Measurements from ENCODE around the gene CD58.

The CD58 gene

GRCh38 chr1:116465845-116466685, 104.8 kb downstream of the CD58 start (continued):
- TF ChIP-seq ZNF169 (tag by site-specific recombination; IDR thresholded peaks at IDR 0.05) (no peak), ZNF114 (tag by site-specific recombination; IDR thresholded peaks at IDR 0.05) (no peak)

GRCh38 chr1:116465477-116465844, 105.4 kb downstream of the CD58 start:
- POLR2A ChIA-PET: no interaction called here
- H3K9me3 ChIP-seq (ENCODE audit: control insufficient read depth, insufficient read depth, low read depth, low read length): no peaks in the 10 kb centered on the region

More at GRCh38 chr1:116465477-116465844, 105.4 kb downstream of the CD58 start:
- CTCF ChIA-PET: interaction anchor here (0.6 to 1.0 kb wide), 2 partner anchors 20 to 755 kb away, joined by 3 read pairs; no protein-coding TSS in a partner anchor
- TF ChIP-seq OSR2 (tag by site-specific recombination; IDR thresholded peaks at IDR 0.05): no peak
- no peak for TF ChIP-seq ZNF416 (tag by site-specific recombination; IDR thresholded peaks at IDR 0.05)
- TF ChIP-seq ZBTB8A (tag by site-specific recombination; IDR thresholded peaks at IDR 0.05): no peak
- no peak for TF ChIP-seq PATZ1 (tag by site-specific recombination; IDR thresholded peaks at IDR 0.05)
- no peak for TF ChIP-seq KLF16 (tag by site-specific recombination; IDR thresholded peaks at IDR 0.05)
- TF ChIP-seq BCL11B (tag by site-specific recombination; IDR thresholded peaks at IDR 0.05; ENCODE audit: low read depth): no peak
- TF ChIP-seq ZEB2 (tag by site-specific recombination; IDR thresholded peaks at IDR 0.05): no peak
- no peak for TF ChIP-seq ZNF202 (tag by site-specific recombination; IDR thresholded peaks at IDR 0.05; ENCODE audit: borderline replicate concordance)
- TF ChIP-seq ZNF549 (tag by site-specific recombination; IDR thresholded peaks at IDR 0.05): no peak
- no peak for TF ChIP-seq HOXC10 (CRISPR knock-in tag; IDR thresholded peaks at IDR 0.05)
- no peak for TF ChIP-seq ZNF133 (tag by site-specific recombination; IDR thresholded peaks at IDR 0.05)
- TF ChIP-seq ZNF785 (tag by site-specific recombination; IDR thresholded peaks at IDR 0.05): no peak
- no peak for TF ChIP-seq ZNF132 (tag by site-specific recombination; IDR thresholded peaks at IDR 0.05; ENCODE audit: borderline replicate concordance)
- TF ChIP-seq ZNF707 (tag by site-specific recombination; IDR thresholded peaks at IDR 0.05): no peak
- no peak for TF ChIP-seq PRDM4 (tag by site-specific recombination; IDR thresholded peaks at IDR 0.05)
- no peak for TF ChIP-seq ZNF280C (tag by site-specific recombination; IDR thresholded peaks at IDR 0.05)
- Histone ChIP-seq H3K36me3 (ENCODE audit: control insufficient read depth in 2 of 2, insufficient read depth in 1 of 2, low read length in 2 of 2) (no peaks in the 10 kb centered on the region), H3K4me1 (ENCODE audit: control insufficient read depth, insufficient read depth, low read length) (no peaks in the 10 kb centered on the region), H3K27ac (ENCODE audit: extremely low read depth, low read depth, low read length) (no peak overlapping the region), H3K4me3 (ENCODE audit: low read depth, low read length) (no peak overlapping the region)

All from HEK293 (cell line).